IPS-NIHi7 (cell line): ENCODE measurements around the gene PELI2.
A peak's percentile ranks its signal among the peaks of the same experiment; 100 is the strongest.

Experiments
- DNase-seq: peaks from one replicate; pipeline ENCODE4 v3.0.0; 2012; ENCODE audit warnings: mixed read lengths; ENCODE audit errors: extremely low spot score

Gene PELI2

DNA sequence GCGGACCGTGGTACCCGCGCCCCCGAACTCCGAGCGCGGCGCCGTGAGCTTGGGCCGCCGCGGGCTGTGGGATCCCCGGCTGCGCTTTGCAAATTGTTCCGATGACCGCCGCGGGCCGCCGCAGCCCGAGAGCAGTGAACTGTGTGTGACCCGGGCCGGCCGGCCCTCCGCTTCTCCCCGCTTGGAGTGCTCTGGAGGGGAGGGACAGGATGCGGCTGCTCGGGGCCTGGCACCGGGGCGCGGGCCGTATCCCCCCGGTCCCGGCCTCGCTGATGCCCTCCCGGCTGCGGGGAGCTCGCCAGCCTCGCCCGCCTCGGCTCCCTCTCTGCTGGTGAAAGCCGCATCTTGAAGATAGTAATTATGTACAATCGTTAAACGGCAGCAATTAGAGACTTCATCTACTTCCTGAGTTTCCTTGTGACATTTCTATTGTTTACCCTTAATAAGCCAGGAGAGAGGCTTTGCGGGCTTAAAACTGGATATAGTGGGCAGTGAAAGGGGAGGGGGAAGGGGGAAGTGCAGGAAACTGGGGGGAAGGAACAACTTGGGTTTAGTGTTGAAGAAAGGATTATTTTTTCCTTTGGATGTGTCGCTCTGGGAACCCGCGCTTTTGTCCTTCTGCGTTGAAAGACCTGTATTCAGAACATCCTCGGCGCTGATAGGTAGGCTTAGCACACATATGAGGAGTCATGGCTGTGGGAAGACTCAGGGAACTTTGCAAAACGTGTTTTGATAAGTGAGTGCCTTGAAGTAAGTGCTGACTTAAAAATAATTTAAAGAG lies 1.2 kb downstream of the PELI2 start:
- peak; percentile 28 for DNase-seq

DNA sequence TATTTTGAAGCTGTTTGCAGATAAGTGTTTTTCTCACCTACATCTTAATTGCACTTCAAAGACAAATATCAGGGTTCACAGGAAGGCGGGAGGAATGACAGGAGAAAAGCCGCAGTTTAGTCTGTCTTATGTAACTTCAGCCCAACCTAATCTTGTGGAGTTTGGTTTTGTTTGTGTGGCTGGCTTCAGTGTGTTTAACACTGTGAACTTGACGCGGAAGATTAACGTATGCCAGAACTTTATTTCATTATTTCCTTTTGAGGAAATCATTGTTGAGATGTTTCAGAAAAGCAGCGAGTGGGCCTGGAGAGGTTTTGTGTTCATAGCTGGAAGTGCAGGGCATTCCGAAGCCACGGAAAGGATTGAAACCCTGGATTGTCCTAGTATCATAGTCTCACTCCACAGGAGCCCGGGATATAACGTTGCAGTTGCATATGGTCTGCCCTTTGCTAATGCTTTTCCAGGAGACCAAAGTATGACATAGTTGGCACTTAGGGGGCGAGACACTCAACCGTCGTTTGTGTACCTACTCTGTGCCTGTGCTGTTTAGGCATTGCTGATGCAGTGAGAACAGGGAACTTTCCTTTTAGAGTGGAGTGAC lies 2.0 kb downstream of the PELI2 start:
- DNase-seq: no peak

DNA sequence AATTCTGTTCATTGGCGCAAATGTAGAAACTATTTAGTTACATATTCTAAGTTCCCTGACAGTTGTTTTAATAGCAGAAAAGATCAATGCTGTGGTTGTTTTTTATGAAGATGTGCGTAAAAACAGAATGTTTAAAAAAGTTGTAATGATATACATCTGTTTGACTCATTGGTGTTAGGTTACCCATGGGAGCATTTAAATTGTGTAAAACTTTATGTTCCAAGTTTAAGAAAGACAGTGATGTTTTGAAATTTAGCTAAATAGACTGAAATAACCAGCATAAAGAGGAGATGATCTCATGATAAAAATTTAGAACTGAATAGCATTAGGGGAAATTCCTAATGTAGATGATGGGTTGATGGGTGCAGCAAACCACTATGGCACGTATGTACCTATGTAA lies 3.6 kb downstream of the PELI2 start:
- DNase-seq: no peak

DNA sequence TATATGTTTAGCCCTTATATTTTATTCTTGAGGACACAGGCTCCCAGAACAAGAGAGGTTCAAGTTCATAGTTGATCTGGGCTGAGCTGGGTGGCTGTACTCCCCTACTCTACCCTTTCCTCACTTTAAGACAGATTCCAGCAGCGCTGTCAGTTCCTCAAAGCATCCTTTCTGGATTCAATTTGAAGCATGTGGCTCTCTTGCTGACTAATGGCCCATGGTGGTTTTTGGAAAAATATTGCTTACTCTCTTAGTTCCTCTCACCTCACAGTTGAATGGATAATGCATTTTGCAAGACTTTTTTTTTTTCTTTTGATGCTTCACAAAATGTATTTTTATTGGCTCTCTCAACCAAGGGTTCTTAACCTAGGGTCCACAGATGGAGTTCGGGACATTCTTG lies 4.1 kb downstream of the PELI2 start:
- no peak for DNase-seq

DNA sequence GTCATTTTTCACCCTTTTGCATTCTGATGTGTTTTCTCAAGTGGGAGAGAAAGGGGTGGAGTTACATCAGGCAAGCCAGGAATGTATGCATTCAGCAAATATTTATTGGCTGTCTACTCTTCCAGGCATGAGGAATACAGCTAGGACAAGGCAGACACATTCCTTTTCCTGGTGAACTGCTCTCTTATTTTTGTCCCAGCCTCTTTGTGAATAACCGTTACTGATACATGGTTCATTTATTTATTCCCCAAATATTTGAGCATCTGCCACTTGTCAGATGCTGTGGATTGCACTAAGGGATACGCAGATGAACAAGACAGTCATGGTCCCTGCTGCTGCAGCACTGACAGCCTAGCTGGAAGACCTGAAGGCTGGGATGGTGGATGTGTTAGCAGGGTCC lies 6.1 kb downstream of the PELI2 start:
- no peak for DNase-seq

DNA sequence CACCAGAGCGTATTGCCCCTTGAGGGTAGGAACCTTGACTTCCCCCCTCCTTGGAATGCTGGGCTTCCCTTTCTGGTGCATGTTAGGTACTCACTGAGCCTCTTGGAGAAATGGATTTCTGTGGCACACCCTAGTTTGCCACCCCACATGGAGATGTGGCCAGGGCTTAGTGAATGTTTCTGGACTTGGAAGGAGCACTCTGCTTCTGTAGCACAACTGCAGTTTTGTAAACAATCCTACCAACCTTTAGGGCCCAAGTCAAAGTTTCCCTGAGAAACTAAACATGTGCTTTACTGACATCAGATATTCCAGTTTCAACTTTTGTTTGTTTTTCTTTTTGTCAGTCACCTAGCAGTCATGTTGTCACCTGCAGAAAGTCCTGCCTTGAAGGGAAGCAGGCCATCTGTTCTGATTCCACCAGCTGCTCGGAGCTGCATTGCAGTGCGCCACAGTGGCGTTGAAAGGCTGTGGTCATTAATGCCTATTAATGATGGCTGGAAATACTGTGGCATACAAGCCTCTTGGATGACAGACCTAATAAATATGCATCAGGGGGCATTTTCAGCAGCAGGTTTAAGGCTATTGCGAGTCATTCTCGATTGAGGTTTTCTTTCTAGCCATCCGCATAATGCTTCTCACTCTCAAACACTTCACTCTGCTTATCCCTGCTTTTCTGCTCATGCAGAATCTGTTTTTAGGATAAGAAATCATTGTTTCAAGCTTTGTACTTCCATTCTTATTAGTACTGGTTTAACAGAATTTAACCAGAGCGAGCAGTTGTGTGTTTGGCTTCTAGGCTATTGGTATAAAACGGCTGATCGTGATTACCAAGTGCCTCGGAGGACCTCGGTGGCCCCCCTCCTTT lies 7.8 kb downstream of the PELI2 start:
- no peak for DNase-seq

GRCh38 chr14:56126637-56126913 lies 8.4 kb downstream of the PELI2 start:
- no peak for DNase-seq

DNA sequence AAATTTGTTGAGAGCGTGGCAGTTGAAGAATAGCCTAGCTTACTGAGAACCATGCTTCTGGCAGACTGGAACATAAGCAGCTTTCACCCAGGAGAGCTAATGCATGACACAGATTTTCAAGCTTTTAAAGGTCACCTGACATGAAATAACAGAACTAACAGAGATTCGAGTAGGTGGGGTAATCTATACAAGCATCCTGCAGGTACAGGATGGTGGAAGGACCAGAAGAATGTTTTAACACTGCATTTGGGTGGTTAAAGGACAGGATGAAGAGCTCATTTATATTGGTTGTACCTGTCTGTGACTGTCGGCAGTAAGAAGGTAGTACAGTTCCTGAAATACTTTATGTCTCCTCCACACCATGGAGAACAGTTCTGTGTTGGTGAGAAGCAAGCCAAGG lies 8.9 kb downstream of the PELI2 start:
- no peak for DNase-seq

DNA sequence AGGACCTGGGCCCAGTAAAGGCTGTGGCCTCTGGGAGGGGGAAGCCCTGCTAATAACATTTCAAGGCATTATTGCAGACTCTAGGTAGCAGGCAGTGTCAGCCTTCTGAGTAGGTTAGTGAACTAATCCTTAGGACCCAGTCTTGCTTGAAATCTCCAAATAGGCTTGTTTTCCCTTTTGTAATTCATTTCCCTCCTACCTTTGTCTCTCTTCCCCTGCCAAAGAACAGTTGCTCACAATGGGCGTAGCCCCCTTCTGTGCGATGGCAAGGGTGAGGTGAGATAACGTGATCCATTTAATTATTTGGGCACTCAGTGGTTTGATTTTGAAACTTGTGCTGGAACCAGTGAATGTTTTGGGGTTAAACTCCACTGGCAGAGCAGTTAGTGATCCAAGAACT lies 10.9 kb downstream of the PELI2 start:
- DNase-seq: no peak

- no peak for DNase-seq
These were observed 11.7 kb downstream of the PELI2 start for GRCh38 chr14:56129933-56130332.

DNA sequence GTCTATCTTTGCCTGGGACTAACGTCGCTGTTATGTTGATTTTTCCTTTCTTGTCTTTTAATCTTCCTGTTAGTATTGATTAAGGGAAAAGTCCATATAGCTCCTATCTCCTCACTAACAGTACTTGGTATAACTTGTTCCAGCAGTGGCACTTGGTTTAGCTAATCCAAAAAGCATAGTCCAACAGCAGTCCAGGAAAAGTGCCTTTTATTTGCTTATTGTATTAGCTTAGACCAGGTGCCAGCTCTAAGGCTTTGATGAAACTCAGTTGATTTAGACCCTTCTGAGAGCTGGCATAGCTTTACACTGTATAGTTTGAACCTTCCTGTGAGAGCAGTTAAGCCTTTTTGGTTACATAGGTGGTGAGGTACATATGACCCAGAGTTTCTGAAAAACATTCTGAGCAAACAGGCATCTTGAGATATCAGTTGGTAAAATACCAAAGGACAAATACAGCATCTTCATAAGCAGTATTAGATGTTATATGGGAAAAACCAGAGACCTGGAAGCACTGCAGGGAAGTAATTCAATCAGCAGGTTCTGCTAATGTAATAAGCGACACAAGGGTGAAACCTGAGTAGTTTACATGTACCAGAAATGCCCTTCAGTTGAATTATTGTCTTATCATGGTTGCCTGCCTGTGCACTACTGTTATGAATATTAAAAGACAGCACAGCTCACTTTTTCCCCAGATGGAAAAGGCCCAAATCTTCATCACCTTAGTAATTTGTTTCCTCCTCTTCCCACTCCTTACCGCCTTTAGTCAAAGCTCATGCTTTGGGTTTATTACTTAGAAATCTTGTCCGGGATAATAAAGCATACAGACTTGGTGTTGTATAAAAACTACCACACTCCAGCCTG lies 13.0 kb downstream of the PELI2 start:
- no peak for DNase-seq

DNA sequence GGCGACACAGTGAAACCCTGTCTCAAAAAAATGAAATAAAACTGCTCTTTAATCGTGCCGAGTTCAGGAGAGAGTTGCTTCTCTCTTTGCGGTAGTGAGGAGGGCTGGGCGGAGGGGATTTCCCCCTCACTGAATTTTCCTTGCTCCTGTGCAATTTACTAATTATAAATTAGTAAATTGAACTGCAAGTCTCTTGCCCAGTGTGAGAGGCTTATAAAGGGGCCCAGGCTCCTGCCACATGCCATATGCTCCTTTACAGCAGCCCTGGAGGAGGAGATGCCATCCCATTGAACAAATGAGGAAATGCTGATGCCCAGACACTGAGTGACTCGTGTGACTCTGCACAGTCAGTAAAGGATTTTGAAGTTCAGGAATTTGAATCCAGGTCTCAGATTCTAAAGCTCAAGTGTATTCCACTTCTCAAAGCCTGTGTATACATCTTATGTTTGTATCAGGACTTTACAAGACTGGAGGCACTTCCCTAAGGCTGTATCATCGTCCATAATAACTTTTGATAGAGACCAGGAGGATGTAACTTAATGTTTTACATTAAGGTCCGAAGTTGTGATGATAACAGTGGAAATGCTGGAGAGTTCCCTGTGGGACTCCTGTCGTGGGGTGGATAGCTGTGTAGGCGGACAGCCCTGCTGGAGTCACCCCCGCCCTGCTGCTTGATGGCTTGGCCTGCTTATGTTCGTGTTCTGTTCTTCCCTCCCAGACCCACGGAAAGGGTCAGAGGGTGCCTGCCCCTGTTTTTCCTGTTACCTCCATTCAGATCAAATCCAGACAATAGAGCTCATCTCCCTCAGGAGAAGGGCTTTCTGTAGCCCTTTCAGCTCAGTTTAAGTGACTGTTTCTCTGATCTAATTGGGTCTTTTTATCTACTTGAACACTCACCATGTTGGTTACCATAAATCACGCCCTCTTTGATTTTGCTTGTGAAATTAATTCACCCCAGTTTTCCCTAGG lies 13.9 kb downstream of the PELI2 start:
- no peak for DNase-seq

DNA sequence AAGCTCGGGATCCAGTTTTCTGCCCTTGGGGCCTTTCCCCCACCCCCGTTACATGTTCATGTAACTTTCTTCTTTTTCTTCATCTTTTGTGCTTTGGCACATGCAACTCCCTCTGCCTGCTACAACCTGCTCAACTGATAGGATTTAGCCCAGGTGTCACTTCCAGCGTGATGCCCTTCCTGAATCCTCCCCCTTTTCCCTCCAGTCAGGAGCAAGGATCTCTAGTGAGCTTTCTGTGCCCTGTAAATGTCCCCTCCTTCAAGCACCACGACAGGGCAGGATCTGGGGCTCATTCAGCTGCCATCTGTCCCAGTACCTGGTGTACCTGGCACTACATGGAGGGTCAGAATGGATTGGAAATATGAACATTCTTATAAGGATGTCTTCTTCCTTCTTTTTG lies 15.3 kb downstream of the PELI2 start:
- no peak for DNase-seq

- DNase-seq: no peak
These were observed 16.8 kb downstream of the PELI2 start for GRCh38 chr14:56135001-56135400.

GRCh38 chr14:56135668-56136067 lies 17.5 kb downstream of the PELI2 start:
- DNase-seq: no peak

DNA sequence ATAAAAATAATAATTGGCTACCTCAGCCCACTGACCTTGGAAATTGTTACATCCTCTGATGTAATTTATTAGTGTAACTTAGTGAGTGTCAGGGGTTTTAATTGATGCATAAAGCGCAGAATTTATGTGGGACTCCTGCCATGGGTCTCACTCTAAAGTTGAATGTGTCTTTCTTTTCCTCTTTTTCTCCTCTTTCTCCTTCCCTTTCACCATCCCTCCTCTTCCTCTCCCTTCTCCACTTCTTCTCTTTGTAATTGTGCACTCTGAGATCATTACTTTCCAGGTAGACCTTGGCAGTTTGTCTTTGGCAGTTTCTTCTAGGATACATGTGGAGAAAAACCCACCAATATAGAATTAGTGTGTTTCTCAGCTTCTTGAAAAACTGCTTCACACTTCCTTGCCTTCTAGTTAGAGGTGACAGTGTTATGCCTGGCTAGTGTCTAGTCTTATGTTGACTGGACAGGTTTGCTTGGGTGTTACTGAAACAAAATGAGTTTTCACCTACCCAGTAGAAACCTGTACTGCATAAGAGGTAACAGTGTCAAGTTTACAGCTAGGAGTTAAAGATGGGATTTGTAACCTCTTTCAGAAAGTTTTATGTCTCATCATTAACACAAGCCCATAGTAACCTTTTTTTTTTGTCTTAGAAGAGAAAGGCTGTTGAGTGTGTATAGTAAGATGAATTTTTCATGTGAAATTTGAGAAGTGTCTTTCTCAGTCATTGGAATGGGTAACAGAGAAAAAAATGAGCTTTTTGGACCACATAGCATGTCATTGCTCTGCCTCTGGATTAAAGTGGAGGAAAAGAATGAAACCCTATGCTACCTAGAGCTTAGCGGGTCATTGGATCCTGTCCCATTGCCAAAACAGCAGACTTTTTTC lies 18.6 kb downstream of the PELI2 start:
- DNase-seq: no peak

- no peak for DNase-seq
These were observed 19.2 kb downstream of the PELI2 start for GRCh38 chr14:56137453-56137807.

GRCh38 chr14:56137849-56138248 lies 19.6 kb downstream of the PELI2 start:
- DNase-seq: no peak

DNA sequence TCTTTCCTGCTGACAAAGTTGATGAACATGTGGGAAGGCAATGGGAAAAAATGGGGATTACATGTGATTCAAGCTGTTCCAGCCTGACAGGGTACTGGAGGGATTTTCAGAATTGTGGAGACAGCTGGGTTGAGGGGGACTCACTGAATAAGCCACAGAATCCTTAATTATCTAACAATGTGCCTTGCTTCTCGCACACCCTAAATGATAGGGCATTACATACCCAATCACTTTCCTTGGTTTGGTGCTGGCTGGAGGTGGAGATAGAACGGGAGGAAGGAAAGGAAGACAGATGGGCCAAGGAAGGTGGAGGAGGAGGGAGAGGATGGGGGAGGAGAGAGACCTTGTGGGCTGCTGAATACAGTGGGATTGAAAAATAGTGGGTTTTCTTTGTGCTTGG lies 20.7 kb downstream of the PELI2 start:
- DNase-seq: no peak

- DNase-seq: no peak
These were observed 24.1 kb downstream of the PELI2 start for GRCh38 chr14:56142314-56142713.
